ENCODE measurements around the gene U2SURP. TPM values are rescaled to one million over a fixed set of nuclear protein-coding genes. Genes with fewer than 3 reads are reported as not detected.

The U2SURP gene
- total and polyA plus RNA-seq, 4 donors: 8.3 to 41.2 (median 30.3) TPM

- Histone ChIP-seq H3K27ac (ENCODE audit: low read depth in 1 of 2, low read length in 2 of 2) (no peak overlapping the region), H3K9ac (ENCODE audit: low read depth in 1 of 2, low read length in 2 of 2) (no peak overlapping the region), H3K27me3 (ENCODE audit: control insufficient read depth in 4 of 4, insufficient read depth in 4 of 4, low read length in 3 of 4) (no peaks in the 10 kb centered on the region), H3K4me1 (ENCODE audit: control insufficient read depth in 4 of 4, insufficient read depth in 4 of 4, low read length in 3 of 4) (peaks cover 2 to 28% (median 13%) of the 10 kb centered on the region in 4 donors), H3K9me3 (ENCODE audit: control insufficient read depth in 4 of 4, low read length in 3 of 4) (no peaks in the 10 kb centered on the region), H3K4me3 (ENCODE audit: low read depth in 1 of 3, low read length in 3 of 3) (no peak overlapping the region), H3K36me3 (ENCODE audit: control insufficient read depth in 4 of 4, insufficient read depth in 3 of 4, low read depth in 1 of 4, low read length in 3 of 4) (no peaks in the 10 kb centered on the region)
- DNase-seq (ENCODE audit: low spot score): no peak
- 58% methylated on average over 3 of the region's 3 CpGs for WGBS
- TF ChIP-seq HNF4A (conservative IDR thresholded peaks at IDR 0.05) (peak in 1 of 2 donors; percentile 30), NR2F2 (IDR thresholded peaks at IDR 0.05) (no peak)
Observed at GRCh38 chr3:142984255-142984654, 17.1 kb upstream of the U2SURP start.

- no peak overlapping the region for H3K9ac ChIP-seq (ENCODE audit: low read depth in 1 of 2, low read length in 2 of 2)
- 49% methylated on average over 5 of the region's 5 CpGs for WGBS
- DNase-seq (ENCODE audit: low spot score): no peak
- H3K4me1 ChIP-seq (ENCODE audit: control insufficient read depth in 4 of 4, insufficient read depth in 4 of 4, low read length in 3 of 4): peaks cover 2 to 28% (median 13%) of the 10 kb centered on the region in 4 donors
- no peaks in the 10 kb centered on the region for H3K9me3 ChIP-seq (ENCODE audit: control insufficient read depth in 4 of 4, low read length in 3 of 4)
- no peaks in the 10 kb centered on the region for H3K27me3 ChIP-seq (ENCODE audit: control insufficient read depth in 4 of 4, insufficient read depth in 4 of 4, low read length in 3 of 4)
- H3K4me3 ChIP-seq (ENCODE audit: low read depth in 1 of 3, low read length in 3 of 3): no peak overlapping the region
- H3K36me3 ChIP-seq (ENCODE audit: control insufficient read depth in 4 of 4, insufficient read depth in 3 of 4, low read depth in 1 of 4, low read length in 3 of 4): no peaks in the 10 kb centered on the region
- TF ChIP-seq CTCF (IDR thresholded peaks at IDR 0.05; ENCODE audit: low read depth, low read length, missing input control) (peak; percentile 59), GABPA (IDR thresholded peaks at IDR 0.05 in 1 of 2, conservative IDR thresholded peaks at IDR 0.05 in 1 of 2) (no peak), TAF1 (conservative IDR thresholded peaks at IDR 0.05) (no peak), HNF4G (IDR thresholded peaks at IDR 0.05) (no peak), ATF3 (IDR thresholded peaks at IDR 0.05) (no peak), MAX (IDR thresholded peaks at IDR 0.05) (no peak), HNF4A (conservative IDR thresholded peaks at IDR 0.05) (no peak), RAD21 (IDR thresholded peaks at IDR 0.05) (peak; percentile 85 to 86), NR2F2 (IDR thresholded peaks at IDR 0.05) (no peak), REST (IDR thresholded peaks at IDR 0.05) (no peak)
- no peak overlapping the region for H3K27ac ChIP-seq (ENCODE audit: low read depth in 1 of 2, low read length in 2 of 2)
Observed at GRCh38 chr3:142987080-142987700, 14.2 kb upstream of the U2SURP start.

GRCh38 chr3:142987707-142988106, 13.7 kb upstream of the U2SURP start:
- no peak overlapping the region for H3K9ac ChIP-seq (ENCODE audit: low read depth in 1 of 2, low read length in 2 of 2)
- no peak for DNase-seq (ENCODE audit: low spot score)
- no peak overlapping the region for H3K4me3 ChIP-seq (ENCODE audit: low read depth in 1 of 3, low read length in 3 of 3)
- H3K27ac ChIP-seq (ENCODE audit: low read depth in 1 of 2, low read length in 2 of 2): no peak overlapping the region
- no peaks in the 10 kb centered on the region for H3K9me3 ChIP-seq (ENCODE audit: control insufficient read depth in 4 of 4, low read length in 3 of 4)
- TF ChIP-seq ATF3 (IDR thresholded peaks at IDR 0.05) (no peak), ZBTB33 (IDR thresholded peaks at IDR 0.05) (no peak), FOXA1 (IDR thresholded peaks at IDR 0.05) (no peak), REST (IDR thresholded peaks at IDR 0.05) (no peak), YY1 (IDR thresholded peaks at IDR 0.05) (no peak), JUND (IDR thresholded peaks at IDR 0.05) (no peak)
- no peaks in the 10 kb centered on the region for H3K27me3 ChIP-seq (ENCODE audit: control insufficient read depth in 4 of 4, insufficient read depth in 4 of 4, low read length in 3 of 4)
- H3K36me3 ChIP-seq (ENCODE audit: control insufficient read depth in 4 of 4, insufficient read depth in 3 of 4, low read depth in 1 of 4, low read length in 3 of 4): no peaks in the 10 kb centered on the region
- peaks cover 2 to 28% (median 13%) of the 10 kb centered on the region in 4 donors for H3K4me1 ChIP-seq (ENCODE audit: control insufficient read depth in 4 of 4, insufficient read depth in 4 of 4, low read length in 3 of 4)
- 19% methylated on average over 7 of the region's 7 CpGs for WGBS

Measured in liver (tissue), 9 donors.